H1 (cell line): Measurements from ENCODE around the gene CDC7. TPM values are rescaled to one million over a fixed set of nuclear protein-coding genes. Genes with fewer than 3 reads are reported as not detected.

ENCODE experiments used
- CTCF ChIA-PET: fragments of 300-600 bp; sonication (Branson Sonifier 250); formaldehyde crosslinking; loops from one replicate; lab custom pipeline; 2021; ENCODE audit not compliant: partially characterized antibody; lab: Charles Lee
- POLR2A ChIA-PET: fragments of 300-600 bp; sonication (Branson Sonifier 250); formaldehyde crosslinking; loops from one replicate; lab custom pipeline; 2021; ENCODE audit warnings: inconsistent platforms; ENCODE audit not compliant: partially characterized antibody; lab: Charles Lee
- DNase-seq, 2 experiments: peaks; one replicate each; pipeline versions ENCODE4 v3.0.0 to v3.0.0-alpha.2; 2010 to 2022; ENCODE audit warnings: low spot score in 2 of 2, low read depth in 1 of 2, mixed read lengths in 1 of 2
- FAIRE-seq: peaks from 2 replicates; lab custom pipeline; 2011; peaks lifted over from hg19 to GRCh38; lab: Jason Lieb, UNC
- H2AFZ ChIP-seq: 2 replicates; pipeline ENCODE4 v1.8.1; 2012; ENCODE audit warnings: low read length, inconsistent platforms
- H2AK5ac ChIP-seq: 2 replicates; pipeline ENCODE4 v1.6.1; 2013; ENCODE audit warnings: low read depth, low read length
- H2BK120ac ChIP-seq: replicated peaks from 2 replicates; pipeline ENCODE3; 2013; ENCODE audit warnings: low read depth, low read length, inconsistent platforms
- H2BK12ac ChIP-seq: 2 replicates; pipeline ENCODE4 v1.6.1; 2013; ENCODE audit warnings: low read depth, low read length
- H2BK15ac ChIP-seq: 2 replicates; pipeline ENCODE4 v1.6.1; 2013; ENCODE audit warnings: low read length
- H2BK20ac ChIP-seq: 2 replicates; pipeline ENCODE4 v1.6.1; 2013; ENCODE audit warnings: low read length
- H2BK5ac ChIP-seq: 2 replicates; pipeline ENCODE4 v1.6.1; 2013; ENCODE audit warnings: low read depth, low read length
- H3K14ac ChIP-seq: 2 replicates; pipeline ENCODE4 v1.6.1; 2013; ENCODE audit warnings: inconsistent platforms; ENCODE audit not compliant: insufficient read length
- H3K18ac ChIP-seq: 2 replicates; pipeline ENCODE4 v1.6.1; 2013; ENCODE audit warnings: low read length; ENCODE audit errors: extremely low read depth
- H3K23ac ChIP-seq: 2 replicates; pipeline ENCODE4 v1.6.1; 2013; ENCODE audit warnings: inconsistent platforms; ENCODE audit not compliant: insufficient read length
- H3K23me2 ChIP-seq: 2 replicates; pipeline ENCODE4 v1.6.1; 2013; ENCODE audit warnings: low read depth, low read length
- H3K27ac ChIP-seq: 2 replicates; pipeline ENCODE4 v1.6.1; 2011; ENCODE audit warnings: low read depth, low read length, inconsistent platforms
- H3K27me3 ChIP-seq, 4 experiments: replicated peaks in 1 of 4; 1 replicate in 1 of 4; 2 replicates in 3 of 4; pipeline versions ENCODE4 v1.6.1 to v1.8.1; 2011 to 2013; ENCODE audit warnings: low read length in 3 of 4, mild to moderate bottlenecking in 3 of 4, inconsistent platforms in 2 of 4, mixed read lengths in 2 of 4, moderate library complexity in 1 of 4; ENCODE audit not compliant: control insufficient read depth in 3 of 4, insufficient read depth in 3 of 4; ENCODE audit errors: extremely low read depth in 1 of 4
- H3K36me3 ChIP-seq, 4 experiments: 2 replicates each; pipeline versions ENCODE4 v1.6.1 to v1.8.1; 2011 to 2013; ENCODE audit warnings: mild to moderate bottlenecking in 4 of 4, low read length in 3 of 4, moderate library complexity in 2 of 4, control low read depth in 1 of 4, inconsistent platforms in 1 of 4; ENCODE audit not compliant: insufficient read depth in 4 of 4, control insufficient read depth in 2 of 4
- H3K4ac ChIP-seq: replicated peaks from 2 replicates; pipeline ENCODE3; 2013; ENCODE audit warnings: low read length, low read depth, mixed read lengths, inconsistent platforms; ENCODE audit not compliant: insufficient read length
- H3K4me1 ChIP-seq, 4 experiments: replicated peaks in 1 of 4; 1 replicate in 1 of 4; 2 replicates in 3 of 4; pipeline versions ENCODE4 v1.6.1 to v1.8.1; 2011 to 2013; ENCODE audit warnings: low read length in 3 of 4, inconsistent platforms in 2 of 4, mixed read lengths in 1 of 4; ENCODE audit not compliant: insufficient read depth in 4 of 4, control insufficient read depth in 3 of 4
- H3K4me2 ChIP-seq, 2 experiments: 2 replicates each; pipeline versions ENCODE4 v1.6.1 to v1.8.1; 2011 to 2013; ENCODE audit warnings: low read depth in 2 of 2, low read length in 2 of 2, control low read depth in 1 of 2, inconsistent platforms in 1 of 2, mild to moderate bottlenecking in 1 of 2; ENCODE audit not compliant: insufficient read depth in 1 of 2
- H3K4me3 ChIP-seq, 4 experiments: fragments of 200-600, 300-600 bp in 1 of 4; sonication (generic), shearing (Covaris generic), sonication (Bioruptor Twin) in 1 of 4; 2 replicates each; pipeline versions ENCODE4 v1.5.1 to v1.8.1; 2011 to 2016; ENCODE audit warnings: low read length in 4 of 4, low read depth in 3 of 4, control low read depth in 2 of 4, inconsistent platforms in 2 of 4, mild to moderate bottlenecking in 2 of 4, mixed read lengths in 1 of 4, moderate library complexity in 1 of 4; ENCODE audit not compliant: insufficient read depth in 2 of 4; ENCODE audit errors: extremely low read depth in 1 of 4
- H3K56ac ChIP-seq: replicated peaks from 2 replicates; pipeline ENCODE3; 2013; ENCODE audit warnings: low read depth, mild to moderate bottlenecking, mixed read lengths, low read length, inconsistent platforms; ENCODE audit not compliant: insufficient read length
- H3K79me1 ChIP-seq: 2 replicates; pipeline ENCODE4 v1.6.1; 2013; ENCODE audit warnings: low read depth, low read length, control low read depth
- H3K79me2 ChIP-seq, 2 experiments: 2 replicates each; pipeline versions ENCODE4 v1.6.1 to v1.8.1; 2012 to 2013; ENCODE audit warnings: low read length in 2 of 2, mild to moderate bottlenecking in 2 of 2, inconsistent platforms in 1 of 2; ENCODE audit not compliant: insufficient read depth in 2 of 2, control insufficient read depth in 1 of 2
- H3K9ac ChIP-seq, 4 experiments: replicated peaks in 1 of 4; 1 replicate in 1 of 4; 2 replicates in 3 of 4; pipeline versions ENCODE4 v1.6.1 to v1.8.1; 2011 to 2013; ENCODE audit warnings: low read depth in 3 of 4, low read length in 3 of 4, control low read depth in 2 of 4, mild to moderate bottlenecking in 2 of 4, moderate library complexity in 2 of 4, inconsistent platforms in 1 of 4; ENCODE audit errors: extremely low read depth in 1 of 4
- H3K9me3 ChIP-seq, 2 experiments: 2 replicates each; pipeline versions ENCODE4 v1.6.1 to v1.8.1; 2012 to 2013; ENCODE audit warnings: mild to moderate bottlenecking in 2 of 2, moderate library complexity in 2 of 2, control low read depth in 1 of 2, inconsistent platforms in 1 of 2, low read depth in 1 of 2, low read length in 1 of 2, mixed read lengths in 1 of 2; ENCODE audit not compliant: insufficient read depth in 2 of 2
- H4K20me1 ChIP-seq, 2 experiments: replicated peaks in 1 of 2; 2 replicates each; pipeline versions ENCODE3 to v1.8.1; 2011 to 2013; ENCODE audit warnings: inconsistent platforms in 2 of 2, low read length in 2 of 2, mild to moderate bottlenecking in 1 of 2; ENCODE audit not compliant: insufficient read depth in 2 of 2, control insufficient read depth in 1 of 2
- H4K5ac ChIP-seq: 2 replicates; pipeline ENCODE4 v1.6.1; 2013; ENCODE audit warnings: low read length, low read depth, mixed read lengths, inconsistent platforms; ENCODE audit not compliant: insufficient read length
- H4K8ac ChIP-seq: 2 replicates; pipeline ENCODE4 v1.8.0; 2013; ENCODE audit warnings: mild to moderate bottlenecking, moderate library complexity, low read length, inconsistent platforms; ENCODE audit not compliant: insufficient read depth; ENCODE audit errors: extremely low read depth
- H4K91ac ChIP-seq: replicated peaks from 2 replicates; pipeline ENCODE3; 2013; ENCODE audit warnings: low read length, mixed read lengths, inconsistent platforms; ENCODE audit not compliant: insufficient read length
- HDAC2 ChIP-seq, 2 experiments: fragments of 300-600 bp in 1 of 2; sonication (generic) in 1 of 2; IDR thresholded peaks; 2 replicates each; pipeline ENCODE4 v1.6.1; 2011 to 2012; ENCODE audit warnings: low read depth in 2 of 2, low read length in 2 of 2, mild to moderate bottlenecking in 2 of 2, moderate library complexity in 2 of 2, borderline replicate concordance in 1 of 2, inconsistent platforms in 1 of 2
- SIN3A ChIP-seq, 2 experiments: IDR thresholded peaks in 1 of 2; conservative IDR thresholded peaks in 1 of 2; 2 replicates each; pipeline ENCODE4 v1.6.1; 2011 to 2012; ENCODE audit warnings: low read length in 2 of 2, improper control_type of control experiment in 1 of 2, low read depth in 1 of 2, mild to moderate bottlenecking in 1 of 2
- SP2 ChIP-seq: IDR thresholded peaks from 2 replicates; pipeline ENCODE4 v1.6.1; 2012; ENCODE audit warnings: mild to moderate bottlenecking, low read length, inconsistent platforms
- TCF12 ChIP-seq: IDR thresholded peaks from 2 replicates; pipeline ENCODE4 v1.6.1; 2011; ENCODE audit warnings: low read depth, mild to moderate bottlenecking, low read length
- whole genome bisulfite sequencing, 2 experiments: shearing (Covaris generic) in 1 of 2; methylation state at CpG; one replicate each; pipeline versions ENCODE4 v1.1.6 to v1.1.7; 2013 to 2015; ENCODE audit warnings: low lambda C conversion rate in 2 of 2, mixed read lengths in 2 of 2, inconsistent platforms in 1 of 2, low coverage in 1 of 2, missing lambda C conversion rate in 1 of 2; ENCODE audit not compliant: insufficient replicate concordance in 2 of 2, insufficient coverage in 1 of 2, insufficient read length in 1 of 2; ENCODE audit errors: extremely low coverage in 1 of 2, missing lambda C conversion rate in 1 of 2; 5-methylcytosine and 5-hydroxymethylcytosine counted together
- polyA plus RNA-seq, 7 experiments: library from polyadenylated mRNA; depleted of rRNA in 3 of 7; stranded (reverse) in 5 of 7; unstranded in 2 of 7; fragments of >200 nt in 5 of 7; fragments of 200-250 nt in 2 of 7; gene quantifications; 1 replicate in 5 of 7; 2 replicates in 1 of 7; 4 replicates in 1 of 7; pipeline versions ENCODE4 v1.2.1 to v1.2.3, GENCODE V29; 2011 to 2013; ENCODE audit warnings: missing spikeins in 2 of 7, mixed read lengths in 2 of 7
- total RNA-seq: library from RNA; stranded (reverse); fragmentation: NEBNext Ultra II Directional; extraction: Animal tissue kit (Norgen Biotek cat#: 25700); gene quantifications from 2 replicates; pipeline ENCODE4 v1.2.1, GENCODE V29; 2021
- TF ChIP-seq, protein P1 (sequence below): IDR thresholded peaks from 2 replicates; pipeline ENCODE4 v1.6.1; 2012; ENCODE audit warnings: inconsistent platforms

CDC7 gene
- total and polyA plus RNA-seq, 2 of the 8 experiments (the other 6 are each of a cell fraction or from before 2014, with no cell fraction given): 12.2 to 34.4 TPM

GRCh38 chr1:91564888-91565701, 64.4 kb downstream of the CDC7 start:
- ChIA-PET POLR2A (no interaction called here), CTCF (interaction anchor here (1.0 kb wide), 1 partner anchor 23 kb away, joined by 3 read pairs; no protein-coding TSS in a partner anchor)
- no peak overlapping the region for H3K14ac ChIP-seq
- DNase-seq: no peak
- no peak overlapping the region for H3K23ac ChIP-seq
- no peaks in the 10 kb centered on the region for H3K23me2 ChIP-seq
- no peak overlapping the region for H3K56ac ChIP-seq
- no peak overlapping the region; the same call in 1 of the 2 replicates for H2BK15ac ChIP-seq
- peaks cover 0 to 4% of the 10 kb centered on the region in 2 experiments; a peak in 2 of 4 replicates for H3K9me3 ChIP-seq
- H2BK12ac ChIP-seq: no peak overlapping the region
- no peak overlapping the region for H3K4me3 ChIP-seq
- no peak overlapping the region for H4K5ac ChIP-seq
- H4K91ac ChIP-seq: no peak overlapping the region
- no peak overlapping the region for H2BK5ac ChIP-seq
- H2BK120ac ChIP-seq: no peak overlapping the region
- H3K79me1 ChIP-seq: no peaks in the 10 kb centered on the region
- no peak overlapping the region for H3K27ac ChIP-seq
- no peak overlapping the region for H3K4ac ChIP-seq
- peak overlapping the region in 1 of 2 experiments; percentile 37; a peak in 2 of 4 replicates for H3K4me2 ChIP-seq
- H3K18ac ChIP-seq: no peak overlapping the region; the same call in 1 of the 2 replicates
- H2BK20ac ChIP-seq: no peak overlapping the region
- no peaks in the 10 kb centered on the region for H4K20me1 ChIP-seq
- no peak overlapping the region for H4K8ac ChIP-seq
- H2AK5ac ChIP-seq: no peak overlapping the region
- FAIRE-seq: peak; percentile 76
- H3K79me2 ChIP-seq: no peaks in the 10 kb centered on the region
- H2AFZ ChIP-seq: no peak overlapping the region; the same call in 1 of the 2 replicates
- no peaks in the 10 kb centered on the region for H3K27me3 ChIP-seq
- no peak overlapping the region for H3K9ac ChIP-seq
- H3K4me1 ChIP-seq: peaks cover 0 to 5% (median 2%) of the 10 kb centered on the region in 4 experiments; a peak in 3 of 7 replicates
- no peaks in the 10 kb centered on the region for H3K36me3 ChIP-seq
- WGBS, 2 experiments: 77% methylated on average over 6 of the region's 6 CpGs; no CpG with 5 or more reads in 1 of the 2 experiments
- no peak for TF ChIP-seq SIN3A (conservative IDR thresholded peaks at IDR 0.05 in 1 of 2, IDR thresholded peaks at IDR 0.05 in 1 of 2; ENCODE audit: low read depth in 1 of 2, low read length in 2 of 2)
- TF ChIP-seq, protein P1, sequence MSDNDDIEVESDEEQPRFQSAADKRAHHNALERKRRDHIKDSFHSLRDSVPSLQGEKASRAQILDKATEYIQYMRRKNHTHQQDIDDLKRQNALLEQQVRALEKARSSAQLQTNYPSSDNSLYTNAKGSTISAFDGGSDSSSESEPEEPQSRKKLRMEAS: peak; percentile 79
- 0 out of 2 replicates have a peak, but pooled peaks have one; percentile 16 for TF ChIP-seq TCF12
- no peak for TF ChIP-seq HDAC2 (IDR thresholded peaks at IDR 0.05; ENCODE audit: borderline replicate concordance in 1 of 2, low read depth in 2 of 2, low read length in 2 of 2)
- no peak for TF ChIP-seq SP2
